ENCODE results near the gene MRS2. TPM values are rescaled to one million over a fixed set of nuclear protein-coding genes. Genes with fewer than 3 reads are reported as not detected.

MRS2 gene
- total RNA-seq, 1 donor from 2014 or later, result 32.3 TPM

GRCh38 chr6:24472181-24472580 lies 69.4 kb downstream of the MRS2 start:
- Histone ChIP-seq H4K20me1 (ENCODE audit: low read depth) (no peaks in the 10 kb centered on the region), H3K4me3 (no peak overlapping the region), H3F3A (ENCODE audit: low read depth) (no peaks in the 10 kb centered on the region), H3K9me3 (ENCODE audit: low read depth) (no peaks in the 10 kb centered on the region), H3K9ac (no peak overlapping the region), H3K79me2 (ENCODE audit: low read depth) (no peaks in the 10 kb centered on the region), H3K4me2 (no peak overlapping the region), H3K27me3 (no peaks in the 10 kb centered on the region), H3K4me1 (no peaks in the 10 kb centered on the region), H3K27ac (no peak overlapping the region), H3K36me3 (no peaks in the 10 kb centered on the region), H2AFZ (replicated peaks) (no peak overlapping the region)
- no peaks in the 10 kb centered on the region for H3K4me1 Mint-ChIP-seq
- H3K36me3 Mint-ChIP-seq, result no peaks in the 10 kb centered on the region
- H3K27me3 Mint-ChIP-seq (ENCODE audit: insufficient read depth, low read depth), result no peaks in the 10 kb centered on the region
- DNase-seq (ENCODE audit: low spot score), result no peak
- TF ChIP-seq EZH2 (IDR thresholded peaks at IDR 0.05), result no peak
- TF ChIP-seq CTCF (IDR thresholded peaks at IDR 0.05), result no peak
- no peak for TF ChIP-seq EZH2phosphoT487 (IDR thresholded peaks at IDR 0.05)
- H3K27ac Mint-ChIP-seq, result no peak overlapping the region
- H3K4me3 Mint-ChIP-seq, result no peak overlapping the region
- H3K9me3 Mint-ChIP-seq, result no peaks in the 10 kb centered on the region

Small RNA genes within 50 kb of the gene (small RNA-seq; reads per million reads assigned to genes)
- not detected for gene RNU6-391P

Other genes starting within 250 kb of the MRS2 start
- gene DCDC2, start 44.9 kb upstream of the MRS2 start, total RNA-seq (ENCODE audit: low replicate concordance), result not detected in 2 replicates
- 4.2 and 8.3 TPM in 2 replicates for gene GPLD1, start 86.6 kb downstream of the MRS2 start, total RNA-seq (ENCODE audit: low replicate concordance)
- 3.5 and 10.8 TPM in 2 replicates for gene ALDH5A1, start 92.0 kb downstream of the MRS2 start, total RNA-seq (ENCODE audit: low replicate concordance)
- gene KIAA0319, start 243.3 kb downstream of the MRS2 start, total RNA-seq (ENCODE audit: low replicate concordance), result 0.12 and 0.34 TPM in 2 replicates